Spleen (tissue), 11 donors: ENCODE results near the gene TOMT. TPM values are rescaled to one million over a fixed set of nuclear protein-coding genes. Genes with fewer than 3 reads are reported as not detected.
"Not testable (repeated sequence)": the region's sequence is repeated elsewhere in the genome, so short reads cannot be mapped to it uniquely, and the experiment has no call there.

Experiments used
- DNase-seq: peaks from one replicate; pipeline ENCODE4 v3.0.0-alpha.2; 2020
- H3K27ac ChIP-seq, 8 donors: fragments of 200-600 bp; sonication (generic) in 7 of 8; 1 replicate in 4 of 8; 2 replicates in 4 of 8; pipeline versions ENCODE4 v1.5.0 to v1.8.0; 2016 to 2021; ENCODE audit warnings: inconsistent platforms in 4 of 8, mild to moderate bottlenecking in 4 of 8, moderate library complexity in 1 of 8
- H3K27me3 ChIP-seq, 7 donors: fragments of 200-600 bp; sonication (generic) in 6 of 7; replicated peaks in 1 of 7; 1 replicate in 4 of 7; 2 replicates in 3 of 7; pipeline versions ENCODE4 v1.5.0 to v1.8.0; 2016 to 2021; ENCODE audit warnings: inconsistent platforms in 3 of 7, mild to moderate bottlenecking in 1 of 7
- H3K36me3 ChIP-seq, 6 donors: fragments of 200-600 bp; sonication (generic) in 5 of 6; 1 replicate in 4 of 6; 2 replicates in 2 of 6; pipeline versions ENCODE4 v1.5.0 to v1.8.0; 2016 to 2021; ENCODE audit warnings: inconsistent platforms in 2 of 6
- H3K4me1 ChIP-seq, 6 donors: fragments of 200-600 bp; sonication (generic) in 5 of 6; 1 replicate in 3 of 6; 2 replicates in 3 of 6; pipeline versions ENCODE4 v1.5.0 to v1.8.0; 2016 to 2021; ENCODE audit warnings: inconsistent platforms in 3 of 6
- H3K4me3 ChIP-seq, 8 donors: fragments of 200-600 bp; sonication (generic) in 7 of 8; 1 replicate in 4 of 8; 2 replicates in 4 of 8; pipeline versions ENCODE4 v1.5.0 to v1.8.0; 2016 to 2021; ENCODE audit warnings: inconsistent platforms in 4 of 8, mild to moderate bottlenecking in 4 of 8, moderate library complexity in 2 of 8
- H3K9me3 ChIP-seq, 8 donors: fragments of 200-600 bp; sonication (generic) in 7 of 8; 1 replicate in 4 of 8; 2 replicates in 4 of 8; pipeline versions ENCODE4 v1.5.0 to v1.8.0; 2016 to 2021; ENCODE audit warnings: inconsistent platforms in 4 of 8
- POLR2A ChIP-seq, 3 donors: fragments of 450-650 bp; IDR thresholded peaks; one replicate each; pipeline ENCODE4 v1.5.1; 2017; ENCODE audit warnings: antibody characterized with exemption in 3 of 3, mild to moderate bottlenecking in 1 of 3
- POLR2AphosphoS5 ChIP-seq, 3 donors: sonication (generic); formaldehyde crosslinking; IDR thresholded peaks; one replicate each; pipeline ENCODE4 v1.5.1; 2017; ENCODE audit warnings: antibody characterized with exemption in 3 of 3
- WGBS, 5 donors: extraction: QIAGEN DNeasy Blood & Tissue Kit in 3 of 5; methylation state at CpG; one replicate each; pipeline versions ENCODE4 v1.1.5 to v1.1.7; 2013 to 2018; 5-methylcytosine and 5-hydroxymethylcytosine counted together
- intact Hi-C: fragments of 100-400 bp; cut with DNase I; formaldehyde crosslinking; loops from one replicate; pipeline ENCODE4 v1.15.0; 2023; ENCODE audit warnings: low total_unique reads
- polyA plus RNA-seq, 3 donors: library from polyadenylated mRNA; stranded (reverse); fragments of 200-250 nt; gene quantifications; one replicate each; pipeline ENCODE4 v1.2.1, GENCODE V29; 2013
- total RNA-seq, 7 donors: library from RNA; depleted of rRNA in 3 of 7; stranded (reverse); fragments of >200 nt in 3 of 7; fragmentation: NEBNext Ultra II Directional in 4 of 7; extraction: Animal tissue kit (Norgen Biotek cat#: 25700) in 4 of 7; gene quantifications; one replicate each; pipeline versions ENCODE4 v1.1.0 to v1.2.1, GENCODE V29; 2016 to 2021
- TF ChIP-seq, protein P1 (sequence below), 11 experiments: fragments of 200-600 bp in 7 of 11; fragments of 450-650 bp in 4 of 11; sonication (generic) in 4 of 11; IDR thresholded peaks in 8 of 11; conservative IDR thresholded peaks in 3 of 11; 1 replicate in 7 of 11; 2 replicates in 4 of 11; pipeline versions ENCODE4 v1.4.0 to v1.8.0; 2016 to 2021; ENCODE audit warnings: antibody characterized with exemption in 11 of 11, inconsistent platforms in 4 of 11, mild to moderate bottlenecking in 1 of 11
- donor health status: healthy with polysubstance abuse.
- donor health status: DM: no; HTN: no; CAD: no; lungs with moderate emphysema.
- donor health status: DM: no; HTN: no; CAD: no.
- donor health status: Bipolar disorder and iron deficiency.
- donor health status: healthy.
- donor health status: DM: no; HTN: no; CAD: no.
- donor health status: DM: yes; HTN: yes; CAD: no.

Gene TOMT
- total and polyA plus RNA-seq, 10 donors: not detected

DNA sequence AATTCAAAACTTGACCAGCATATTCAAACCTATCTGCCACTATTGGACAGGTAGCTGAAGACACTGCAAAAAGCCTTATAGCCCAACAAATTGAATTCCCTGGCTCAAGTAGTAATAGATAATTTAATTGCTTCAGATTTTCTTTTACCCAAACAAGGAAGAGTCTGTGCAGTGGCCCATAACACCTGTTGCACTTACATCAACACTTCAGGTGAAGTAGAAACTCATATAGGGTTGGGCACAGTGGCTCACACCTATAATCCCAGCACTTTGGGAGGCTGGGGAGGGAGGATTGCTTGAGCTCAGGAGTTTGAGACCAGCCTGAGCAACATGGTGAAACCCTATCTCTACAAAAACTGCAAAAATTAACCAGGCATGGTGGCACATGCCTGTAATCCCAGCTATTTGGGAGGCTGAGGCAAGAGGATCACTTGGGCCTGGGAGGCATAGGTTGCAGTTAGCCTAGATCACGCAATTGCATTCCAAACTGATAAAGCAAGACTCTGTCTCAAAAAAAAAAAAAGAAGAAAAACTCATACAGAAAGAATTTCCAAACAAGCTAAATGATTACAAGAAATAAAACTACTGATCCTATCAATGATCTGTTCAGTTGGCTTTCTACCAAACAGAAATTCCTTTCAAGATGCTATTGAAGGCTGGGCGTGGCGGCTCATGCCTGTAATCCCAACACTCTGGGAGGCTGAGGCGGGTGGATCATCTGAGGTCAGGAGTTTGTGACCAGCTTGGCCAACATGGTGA lies 39.3 kb downstream of the TOMT start:
- Histone ChIP-seq H3K4me1 (peaks cover 0 to 9% (median 0%) of the 10 kb centered on the region in 6 donors), H3K4me3 (no peak overlapping the region), H3K27me3 (no peaks in the 10 kb centered on the region), H3K36me3 (peaks cover 0 to 2% (median 0%) of the 10 kb centered on the region in 6 donors), H3K9me3 (no peaks in the 10 kb centered on the region), H3K27ac (no peak overlapping the region)
- no peak for DNase-seq
- TF ChIP-seq POLR2A (IDR thresholded peaks at IDR 0.05) (no peak), POLR2AphosphoS5 (IDR thresholded peaks at IDR 0.05) (no peak)
- TF ChIP-seq, protein P1, sequence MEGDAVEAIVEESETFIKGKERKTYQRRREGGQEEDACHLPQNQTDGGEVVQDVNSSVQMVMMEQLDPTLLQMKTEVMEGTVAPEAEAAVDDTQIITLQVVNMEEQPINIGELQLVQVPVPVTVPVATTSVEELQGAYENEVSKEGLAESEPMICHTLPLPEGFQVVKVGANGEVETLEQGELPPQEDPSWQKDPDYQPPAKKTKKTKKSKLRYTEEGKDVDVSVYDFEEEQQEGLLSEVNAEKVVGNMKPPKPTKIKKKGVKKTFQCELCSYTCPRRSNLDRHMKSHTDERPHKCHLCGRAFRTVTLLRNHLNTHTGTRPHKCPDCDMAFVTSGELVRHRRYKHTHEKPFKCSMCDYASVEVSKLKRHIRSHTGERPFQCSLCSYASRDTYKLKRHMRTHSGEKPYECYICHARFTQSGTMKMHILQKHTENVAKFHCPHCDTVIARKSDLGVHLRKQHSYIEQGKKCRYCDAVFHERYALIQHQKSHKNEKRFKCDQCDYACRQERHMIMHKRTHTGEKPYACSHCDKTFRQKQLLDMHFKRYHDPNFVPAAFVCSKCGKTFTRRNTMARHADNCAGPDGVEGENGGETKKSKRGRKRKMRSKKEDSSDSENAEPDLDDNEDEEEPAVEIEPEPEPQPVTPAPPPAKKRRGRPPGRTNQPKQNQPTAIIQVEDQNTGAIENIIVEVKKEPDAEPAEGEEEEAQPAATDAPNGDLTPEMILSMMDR (IDR thresholded peaks at IDR 0.05 in 8 of 11, conservative IDR thresholded peaks at IDR 0.05 in 3 of 11): no peak
- WGBS, 5 donors: 85 to 95% (median 94%) methylated on average over 4 of the region's 4 CpGs
- intact Hi-C loops: no loop called here

DNA sequence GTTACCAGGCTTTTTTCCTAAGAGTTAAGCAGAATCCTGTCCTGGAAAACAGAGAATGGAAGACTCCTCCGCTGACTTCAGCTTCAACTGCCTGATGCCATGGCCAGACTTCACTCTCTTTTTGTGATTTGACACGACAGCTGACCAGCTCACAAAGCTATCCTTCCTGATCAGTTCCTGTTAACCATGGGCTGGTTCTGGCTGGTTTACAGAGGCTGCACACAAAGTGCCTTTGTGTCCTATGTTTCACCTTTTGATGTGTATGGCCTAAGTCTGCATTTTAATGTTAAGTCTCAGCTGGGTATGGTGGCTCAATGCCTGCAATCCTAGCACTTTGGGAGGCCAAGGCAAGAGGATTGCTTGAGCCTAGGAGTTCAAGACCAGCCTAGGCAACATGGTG lies 40.9 kb downstream of the TOMT start:
- intact Hi-C loops: no loop called here
- DNase-seq: no peak
- no peak for TF ChIP-seq POLR2A (IDR thresholded peaks at IDR 0.05)
- TF ChIP-seq POLR2AphosphoS5 (IDR thresholded peaks at IDR 0.05): no peak
- TF ChIP-seq, protein P1 (IDR thresholded peaks at IDR 0.05 in 8 of 11, conservative IDR thresholded peaks at IDR 0.05 in 3 of 11): no peak
- no peaks in the 10 kb centered on the region for H3K9me3 ChIP-seq
- H3K4me3 ChIP-seq: no peak overlapping the region
- H3K27me3 ChIP-seq: no peaks in the 10 kb centered on the region
- H3K4me1 ChIP-seq: peaks cover 0 to 9% (median 0%) of the 10 kb centered on the region in 6 donors
- 30 to 59% (median 37%) methylated on average over 2 of the region's 2 CpGs for WGBS, 5 donors
- no peaks in the 10 kb centered on the region for H3K36me3 ChIP-seq
- no peak overlapping the region for H3K27ac ChIP-seq

DNA sequence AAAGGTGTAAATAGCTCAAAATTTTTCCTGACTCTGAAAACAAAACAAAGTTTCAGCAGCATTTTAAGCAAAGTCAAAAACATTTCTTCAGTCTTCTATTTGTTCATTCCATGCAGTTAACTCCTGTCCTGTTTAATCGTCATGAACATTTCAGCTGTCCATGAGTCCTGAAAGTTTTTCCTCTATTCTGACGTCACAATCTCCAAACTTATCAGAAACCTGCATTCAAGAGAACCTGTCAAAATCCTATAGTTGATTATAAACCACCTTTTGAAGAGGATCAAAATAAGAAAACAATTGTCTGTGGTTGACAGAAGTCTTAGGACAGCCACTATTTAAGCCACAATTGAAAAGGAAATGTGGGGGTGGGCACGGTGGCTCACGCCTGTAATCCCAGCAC lies 45.2 kb downstream of the TOMT start:
- TF ChIP-seq POLR2AphosphoS5 (IDR thresholded peaks at IDR 0.05) (no peak), POLR2A (IDR thresholded peaks at IDR 0.05) (no peak)
- Histone ChIP-seq H3K4me3 (no peak overlapping the region), H3K27ac (no peak overlapping the region), H3K36me3 (no peaks in the 10 kb centered on the region), H3K4me1 (no peaks in the 10 kb centered on the region), H3K9me3 (no peaks in the 10 kb centered on the region), H3K27me3 (no peaks in the 10 kb centered on the region)
- no peak for DNase-seq
- intact Hi-C loops: no loop called here
- WGBS, 5 donors: 66 to 80% (median 71%) methylated on average over 4 of the region's 4 CpGs

DNA sequence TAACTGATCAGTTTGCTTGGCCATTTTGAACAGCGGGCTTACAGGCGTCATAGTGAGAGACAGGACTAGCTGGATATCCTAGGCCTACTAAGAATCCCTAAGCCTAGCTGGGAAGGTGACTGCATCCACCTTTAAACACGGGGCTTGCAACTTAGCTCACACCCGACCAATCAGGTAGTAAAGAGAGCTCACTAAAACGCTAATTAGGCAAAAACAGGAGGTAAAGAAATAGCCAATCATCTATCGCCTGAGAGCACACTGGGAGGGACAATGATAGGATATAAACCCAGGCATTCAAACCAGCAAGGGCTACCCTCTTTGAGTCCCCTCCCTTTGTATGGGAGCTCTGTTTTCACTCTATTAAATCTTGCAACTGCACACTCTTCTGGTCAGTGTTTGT lies 48.1 kb downstream of the TOMT start:
- DNase-seq, intact Hi-C loops, H3K36me3 ChIP-seq, H3K4me1 ChIP-seq, H3K27me3 ChIP-seq, H3K27ac ChIP-seq, H3K4me3 ChIP-seq, H3K9me3 ChIP-seq: not testable (repeated sequence)
- WGBS, 5 donors: 84 to 92% (median 90%) methylated on average over 6 of the region's 6 CpGs

DNA sequence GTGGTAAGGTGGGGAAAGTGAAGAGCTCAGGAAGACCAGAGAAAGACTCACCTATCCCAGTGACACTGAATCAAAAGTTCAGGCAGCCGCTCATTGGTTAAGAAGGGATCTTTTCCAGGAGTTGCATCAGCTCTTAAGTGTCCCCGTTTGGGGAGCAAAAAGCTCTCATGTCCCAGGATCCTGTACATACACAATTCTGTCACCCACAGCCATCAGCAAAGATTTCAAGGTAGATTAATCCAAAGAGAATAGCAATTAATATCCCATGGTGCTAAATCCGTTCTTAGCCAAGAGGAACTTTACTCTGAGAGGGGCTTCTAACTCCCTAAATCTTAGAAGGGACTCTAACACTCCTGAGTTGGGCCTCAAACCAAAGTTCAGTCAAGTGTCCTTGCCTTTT lies 49.1 kb downstream of the TOMT start:
- intact Hi-C loops: no loop called here
- 84 to 96% (median 85%) methylated on average over 1 to 3 of the region's 3 CpGs for WGBS, 5 donors
- no peaks in the 10 kb centered on the region for H3K4me1 ChIP-seq
- no peak overlapping the region for H3K4me3 ChIP-seq
- DNase-seq: no peak
- no peaks in the 10 kb centered on the region for H3K36me3 ChIP-seq
- no peaks in the 10 kb centered on the region for H3K9me3 ChIP-seq
- TF ChIP-seq, protein P1 (IDR thresholded peaks at IDR 0.05 in 8 of 11, conservative IDR thresholded peaks at IDR 0.05 in 3 of 11): no peak
- no peak overlapping the region for H3K27ac ChIP-seq
- H3K27me3 ChIP-seq: peaks cover 0 to 13% (median 0%) of the 10 kb centered on the region in 7 donors
